Upper lobe of left lung (tissue), 6 donors: Measurements from ENCODE around the gene PLA2G4D. TPM values are rescaled to one million over a fixed set of nuclear protein-coding genes. Genes with fewer than 3 reads are reported as not detected.

Source experiments
- ATAC-seq, 2 donors: fragments of 200-7000 bp; cut with Tn5 transposase; one replicate each; pipeline ENCODE4 v1.9.1; 2022; ENCODE audit warnings: mild to moderate bottlenecking in 2 of 2, moderate library complexity in 2 of 2; ENCODE audit not compliant: low FRiP score in 2 of 2
- DNase-seq, 2 donors: peaks; one replicate each; pipeline ENCODE4 v3.0.0-alpha.2; 2019 to 2020
- H3K27ac ChIP-seq, 4 donors: fragments of 200-600 bp; sonication (generic); one replicate each; pipeline ENCODE4 v1.5.1; 2016 to 2019
- H3K27me3 ChIP-seq, 4 donors: fragments of 200-600 bp; sonication (generic); one replicate each; pipeline ENCODE4 v1.5.1; 2017 to 2019
- H3K36me3 ChIP-seq, 4 donors: fragments of 200-600 bp; sonication (generic); one replicate each; pipeline ENCODE4 v1.5.1; 2016 to 2019
- H3K4me1 ChIP-seq, 4 donors: fragments of 200-600 bp; sonication (generic); one replicate each; pipeline ENCODE4 v1.5.1; 2018 to 2019
- H3K4me3 ChIP-seq, 4 donors: fragments of 200-600 bp; sonication (generic); one replicate each; pipeline ENCODE4 v1.5.1; 2017 to 2019; ENCODE audit warnings: mild to moderate bottlenecking in 2 of 4, moderate library complexity in 1 of 4
- H3K9me3 ChIP-seq, 4 donors: fragments of 200-600 bp; sonication (generic); one replicate each; pipeline ENCODE4 v1.5.1; 2018 to 2019
- CTCF ChIP-seq, 6 experiments: fragments of 450-650 bp in 4 of 6; fragments of 200-600 bp in 2 of 6; sonication (generic) in 2 of 6; IDR thresholded peaks; one replicate each; pipeline ENCODE4 v1.5.1; 2016 to 2019; ENCODE audit warnings: antibody characterized with exemption in 6 of 6
- EP300 ChIP-seq, 4 donors: sonication (generic); formaldehyde crosslinking; IDR thresholded peaks; one replicate each; pipeline ENCODE4 v1.5.1; 2017; ENCODE audit warnings: antibody characterized with exemption in 4 of 4, control low read depth in 2 of 4
- POLR2A ChIP-seq, 4 donors: fragments of 450-650 bp; IDR thresholded peaks; one replicate each; pipeline ENCODE4 v1.5.1; 2016 to 2017; ENCODE audit warnings: antibody characterized with exemption in 4 of 4, mild to moderate bottlenecking in 2 of 4
- POLR2AphosphoS5 ChIP-seq, 2 donors: sonication (generic); formaldehyde crosslinking; IDR thresholded peaks; one replicate each; pipeline ENCODE4 v1.5.1; 2017; ENCODE audit warnings: antibody characterized with exemption in 2 of 2
- WGBS, 2 donors: methylation state at CpG; one replicate each; pipeline ENCODE4 v1.1.5; 2017 to 2018; 5-methylcytosine and 5-hydroxymethylcytosine counted together
- total RNA-seq, 6 donors: library from RNA; depleted of rRNA in 4 of 6; stranded (reverse); fragments of >200 nt in 4 of 6; gene quantifications; one replicate each; pipeline versions ENCODE4 v1.1.0 to v1.2.1, GENCODE V29; 2016 to 2021
- donor health status: DM: no; HTN: no; CAD: no; lungs with moderate emphysema.
- donor health status: DM: no; HTN: yes; CAD: no; lungs with severe emphysema.

The PLA2G4D gene
- total RNA-seq, result not detected

- no peaks in the 10 kb centered on the region for H3K9me3 ChIP-seq
- peaks cover 0 to 7% (median 0%) of the 10 kb centered on the region in 4 donors for H3K4me1 ChIP-seq
- no peak within 1 kb of the TSS for H3K27ac ChIP-seq
- H3K36me3 ChIP-seq, result no peaks in the 10 kb centered on the region
- WGBS, 2 donors, result 53 to 67% methylated on average over 6 of the region's 6 CpGs
- no peaks in the 10 kb centered on the region for H3K27me3 ChIP-seq
- ATAC-seq (peak; percentile 9 to 66), DNase-seq (peak; percentile 24 to 77)
- H3K4me3 ChIP-seq, result no peak within 1 kb of the TSS
- TF ChIP-seq CTCF (IDR thresholded peaks at IDR 0.05), result no peak
- no peak for TF ChIP-seq POLR2AphosphoS5 (IDR thresholded peaks at IDR 0.05)
- no peak for TF ChIP-seq EP300 (IDR thresholded peaks at IDR 0.05)
- TF ChIP-seq POLR2A (IDR thresholded peaks at IDR 0.05), result no peak
Observed at GRCh38 chr15:42094512-42094963, at the start of gene PLA2G4D. TSS of gene PLA2G4D (minus strand) at chr15:42094562. CDS start at chr15:42094459, 103 bp downstream.

GRCh38 chr15:42143356-42143755 is 49.0 kb upstream of the PLA2G4D start:
- DNase-seq (no peak), ATAC-seq (no peak)
- WGBS, 2 donors, result 87 to 98% methylated on average over 3 to 4 of the region's 4 CpGs
- no peak overlapping the region for H3K4me3 ChIP-seq
- H3K36me3 ChIP-seq, result peaks cover 0 to 3% (median 0%) of the 10 kb centered on the region in 4 donors
- no peaks in the 10 kb centered on the region for H3K4me1 ChIP-seq
- TF ChIP-seq POLR2AphosphoS5 (IDR thresholded peaks at IDR 0.05) (no peak), CTCF (IDR thresholded peaks at IDR 0.05) (no peak), POLR2A (IDR thresholded peaks at IDR 0.05) (no peak), EP300 (IDR thresholded peaks at IDR 0.05) (no peak)
- H3K27ac ChIP-seq, result no peak overlapping the region
- no peaks in the 10 kb centered on the region for H3K27me3 ChIP-seq
- H3K9me3 ChIP-seq, result no peaks in the 10 kb centered on the region

- TF ChIP-seq POLR2A (IDR thresholded peaks at IDR 0.05) (no peak), EP300 (IDR thresholded peaks at IDR 0.05) (no peak), CTCF (IDR thresholded peaks at IDR 0.05) (no peak), POLR2AphosphoS5 (IDR thresholded peaks at IDR 0.05) (no peak)
- no peak for ATAC-seq
- peak in 1 of 2 donors; percentile 54 for DNase-seq
Observed at GRCh38 chr15:42141795-42142667, 47.7 kb upstream of the PLA2G4D start.

GRCh38 chr15:42141246-42141645 is 46.9 kb upstream of the PLA2G4D start:
- no peaks in the 10 kb centered on the region for H3K4me1 ChIP-seq
- no peak for DNase-seq
- no peaks in the 10 kb centered on the region for H3K27me3 ChIP-seq
- no peak overlapping the region for H3K27ac ChIP-seq
- ATAC-seq, result no peak
- 92 to 96% methylated on average over 7 of the region's 7 CpGs for WGBS, 2 donors
- peaks cover 0 to 3% (median 0%) of the 10 kb centered on the region in 4 donors for H3K36me3 ChIP-seq
- H3K9me3 ChIP-seq, result no peaks in the 10 kb centered on the region
- H3K4me3 ChIP-seq, result no peak overlapping the region
- no peak for TF ChIP-seq POLR2AphosphoS5 (IDR thresholded peaks at IDR 0.05)
- no peak for TF ChIP-seq CTCF (IDR thresholded peaks at IDR 0.05)
- no peak for TF ChIP-seq POLR2A (IDR thresholded peaks at IDR 0.05)
- TF ChIP-seq EP300 (IDR thresholded peaks at IDR 0.05), result no peak

More at GRCh38 chr15:42141795-42142667, 47.7 kb upstream of the PLA2G4D start:
- H3K4me3 ChIP-seq, result no peak overlapping the region
- no peak overlapping the region for H3K27ac ChIP-seq
- H3K9me3 ChIP-seq, result no peaks in the 10 kb centered on the region
- WGBS, 2 donors, result 90 to 91% methylated on average over 10 to 21 of the region's 21 CpGs
- no peaks in the 10 kb centered on the region for H3K27me3 ChIP-seq
- no peaks in the 10 kb centered on the region for H3K4me1 ChIP-seq
- H3K36me3 ChIP-seq, result peaks cover 0 to 3% (median 0%) of the 10 kb centered on the region in 4 donors
